Midbrain (tissue), 1 donor: ENCODE results near the gene GJB1.
"Not testable (repeated sequence)": the region's sequence is repeated elsewhere in the genome, so short reads cannot be mapped to it uniquely, and the experiment has no call there.

Experiments used
- DNase-seq: peaks from one replicate; lab custom pipeline; 2025; lab: John Stamatoyannopoulos, UW

GJB1 gene

DNA sequence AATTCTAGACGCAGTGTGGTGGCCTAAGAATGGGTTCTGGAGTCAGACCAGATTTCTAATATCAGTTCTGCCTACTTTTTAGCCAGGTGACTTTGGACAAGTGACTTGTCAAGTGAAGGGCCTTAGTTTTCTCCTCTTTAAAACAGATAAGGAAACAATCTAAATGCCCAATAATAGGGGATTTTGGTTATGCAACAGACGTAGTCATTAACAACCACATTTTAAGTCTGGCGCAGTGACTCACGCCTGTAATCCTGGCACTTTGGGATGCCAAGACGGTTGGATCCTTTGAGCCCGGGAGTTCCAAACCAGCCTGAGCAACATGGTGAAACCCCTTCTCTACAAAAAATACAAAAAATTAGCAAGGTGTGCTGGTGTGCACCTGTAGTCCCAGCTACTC is 33.0 kb downstream of the GJB1 start:
- DNase-seq = no peak

DNA sequence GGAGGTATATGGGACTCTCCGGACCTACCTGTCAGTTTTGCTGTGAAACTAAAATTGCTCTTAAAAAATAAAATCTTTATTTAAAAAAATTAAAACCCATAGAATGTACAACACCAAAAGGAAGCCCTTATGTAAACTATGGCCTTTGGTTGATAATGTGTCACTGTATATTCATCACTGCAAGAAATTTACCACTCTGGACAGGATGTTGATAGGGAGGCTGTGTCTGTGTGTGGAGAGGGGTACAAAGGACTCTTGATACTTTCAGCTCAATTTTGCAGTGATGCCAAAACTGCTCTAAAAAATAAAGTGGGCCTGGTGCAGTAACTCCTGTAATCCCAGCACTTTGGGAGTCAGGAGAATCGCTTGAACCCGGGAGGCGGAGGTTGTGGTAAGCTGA is 33.8 kb downstream of the GJB1 start:
- no peak for DNase-seq

DNA sequence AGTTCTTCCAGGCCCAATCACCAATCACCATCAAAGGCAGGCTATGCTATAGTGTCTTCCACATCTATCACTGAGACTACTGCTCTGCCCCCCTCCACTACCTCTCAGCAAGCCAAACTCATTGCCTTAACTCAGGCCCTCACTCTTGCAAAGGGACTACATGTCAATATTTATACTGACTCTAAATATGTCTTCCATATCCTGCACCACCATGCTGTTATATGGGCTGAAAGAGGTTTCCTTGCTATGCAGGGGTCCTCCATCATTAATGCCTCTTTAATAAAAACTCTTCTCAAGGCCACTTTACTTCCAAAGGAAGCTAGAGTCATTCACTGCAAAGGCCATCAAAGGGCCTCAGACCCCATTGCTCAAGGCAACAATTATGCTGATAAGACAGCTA is 45.6 kb downstream of the GJB1 start:
- DNase-seq = not testable (repeated sequence)

DNA sequence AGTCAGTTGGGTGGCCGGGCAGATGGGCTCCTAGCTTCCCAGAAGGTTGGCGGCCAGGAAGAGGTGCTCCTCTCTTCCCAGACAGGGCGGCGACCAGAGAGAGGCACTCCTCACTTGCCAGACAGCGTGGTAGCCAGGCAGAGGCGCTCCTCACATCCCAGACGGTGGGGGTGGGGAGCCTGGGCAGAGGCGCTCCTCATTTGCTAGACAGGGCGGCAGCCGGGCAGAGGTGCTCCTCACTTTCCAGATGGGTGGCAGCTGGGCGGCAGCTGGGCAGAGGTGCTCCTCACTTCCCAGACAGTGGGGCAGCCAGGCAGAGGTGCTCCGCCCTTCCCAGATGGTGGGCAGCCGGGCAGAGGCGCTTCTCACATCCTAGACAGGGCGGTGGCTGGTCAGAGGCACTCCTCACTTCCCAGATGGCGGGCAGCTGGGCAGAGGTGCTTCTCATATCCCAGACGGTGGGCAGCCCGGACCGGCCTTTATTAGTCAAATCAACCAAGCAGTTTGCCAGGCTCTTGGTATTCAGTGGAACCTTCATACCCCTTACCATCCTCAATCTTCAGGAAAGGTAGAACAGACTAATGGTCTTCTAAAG is 46.9 kb downstream of the GJB1 start:
- DNase-seq = no peak

DNA sequence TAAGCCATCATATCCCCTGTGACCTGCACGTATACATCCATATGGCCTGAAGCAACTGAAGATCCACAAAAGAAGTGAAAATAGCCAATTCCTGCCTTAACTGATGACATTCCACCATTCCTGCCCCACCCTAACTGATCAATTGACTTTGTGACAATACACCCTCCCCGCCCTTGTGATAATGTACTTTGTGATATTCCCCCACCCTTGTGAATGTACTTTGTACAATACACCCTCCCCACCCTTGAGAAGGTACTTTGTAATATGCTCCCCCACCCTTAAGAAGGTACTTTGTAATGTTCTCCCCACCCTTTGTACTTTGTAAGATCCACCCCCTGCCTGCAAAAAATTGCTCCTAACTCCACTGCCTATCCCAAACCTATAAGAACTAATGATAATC is 49.3 kb downstream of the GJB1 start:
- DNase-seq = not testable (repeated sequence)
